Liver (tissue), 9 donors: ENCODE measurements around the gene PWWP2B. TPM values are rescaled to one million over a fixed set of nuclear protein-coding genes. Genes with fewer than 3 reads are reported as not detected.
A peak's percentile ranks its signal among the peaks of the same experiment; 100 is the strongest.

Experiments used
- DNase-seq: peaks from one replicate; pipeline ENCODE4 v3.0.0-alpha.2; 2017; ENCODE audit warnings: low spot score
- H3K27ac ChIP-seq, 2 donors: one replicate each; pipeline ENCODE4 v1.7.0; 2013; ENCODE audit warnings: inconsistent platforms in 2 of 2, low read length in 2 of 2, control low read depth in 1 of 2, low read depth in 1 of 2, mild to moderate bottlenecking in 1 of 2
- H3K27me3 ChIP-seq, 4 donors: one replicate each; pipeline versions ENCODE4 v1.6.1 to v1.7.0; 2013; ENCODE audit warnings: low read length in 3 of 4, inconsistent platforms in 1 of 4, mild to moderate bottlenecking in 1 of 4, moderate library complexity in 1 of 4; ENCODE audit not compliant: control insufficient read depth in 4 of 4, insufficient read depth in 4 of 4
- H3K36me3 ChIP-seq, 4 donors: one replicate each; pipeline versions ENCODE4 v1.6.1 to v1.7.0; 2013; ENCODE audit warnings: low read length in 3 of 4, mild to moderate bottlenecking in 3 of 4, low read depth in 1 of 4, moderate library complexity in 1 of 4; ENCODE audit not compliant: control insufficient read depth in 4 of 4, insufficient read depth in 3 of 4
- H3K4me1 ChIP-seq, 4 donors: one replicate each; pipeline versions ENCODE4 v1.6.1 to v1.7.0; 2013; ENCODE audit warnings: low read length in 3 of 4, mild to moderate bottlenecking in 3 of 4, moderate library complexity in 1 of 4; ENCODE audit not compliant: control insufficient read depth in 4 of 4, insufficient read depth in 4 of 4
- H3K4me3 ChIP-seq, 3 donors: one replicate each; pipeline versions ENCODE4 v1.6.1 to v1.7.0; 2013; ENCODE audit warnings: low read length in 3 of 3, control low read depth in 1 of 3, low read depth in 1 of 3, mild to moderate bottlenecking in 1 of 3
- H3K9ac ChIP-seq, 2 donors: one replicate each; pipeline ENCODE4 v1.7.0; 2013; ENCODE audit warnings: low read length in 2 of 2, mild to moderate bottlenecking in 2 of 2, moderate library complexity in 2 of 2, control low read depth in 1 of 2, low read depth in 1 of 2
- H3K9me3 ChIP-seq, 4 donors: one replicate each; pipeline versions ENCODE4 v1.6.1 to v1.7.0; 2013; ENCODE audit warnings: low read length in 3 of 4; ENCODE audit not compliant: control insufficient read depth in 4 of 4
- CTCF ChIP-seq: fragments of 150-350 bp; IDR thresholded peaks from 2 replicates; pipeline ENCODE4 v1.5.1; 2017; ENCODE audit warnings: improper control_type of control experiment, low read depth, low read length; ENCODE audit not compliant: missing input control
- FOXA2 ChIP-seq: IDR thresholded peaks from 2 replicates; pipeline ENCODE4 v1.6.1; 2016; ENCODE audit warnings: antibody characterized with exemption
- GABPA ChIP-seq, 2 donors: IDR thresholded peaks in 1 of 2; conservative IDR thresholded peaks in 1 of 2; 2 replicates each; pipeline ENCODE4 v1.6.1; 2016; ENCODE audit warnings: antibody characterized with exemption in 2 of 2, mild to moderate bottlenecking in 1 of 2, moderate library complexity in 1 of 2
- HNF4A ChIP-seq, 2 donors: conservative IDR thresholded peaks; 2 replicates each; pipeline ENCODE4 v1.6.1; 2016; ENCODE audit warnings: antibody characterized with exemption in 2 of 2, mild to moderate bottlenecking in 2 of 2
- JUND ChIP-seq, 2 donors: IDR thresholded peaks; 2 replicates each; pipeline ENCODE4 v1.6.1; 2016; ENCODE audit warnings: antibody characterized with exemption in 2 of 2
- MAX ChIP-seq: IDR thresholded peaks from 2 replicates; pipeline ENCODE4 v1.6.1; 2016; ENCODE audit warnings: antibody characterized with exemption
- NR2F2 ChIP-seq: IDR thresholded peaks from 2 replicates; pipeline ENCODE4 v1.6.1; 2016; ENCODE audit warnings: antibody characterized with exemption
- RAD21 ChIP-seq, 2 donors: IDR thresholded peaks; 2 replicates each; pipeline ENCODE4 v1.6.1; 2016; ENCODE audit warnings: antibody characterized with exemption in 2 of 2, mild to moderate bottlenecking in 2 of 2
- RXRA ChIP-seq, 2 donors: IDR thresholded peaks; 2 replicates each; pipeline ENCODE4 v1.6.1; 2017 to 2018; ENCODE audit warnings: antibody characterized with exemption in 2 of 2, mild to moderate bottlenecking in 1 of 2
- SP1 ChIP-seq: IDR thresholded peaks from 2 replicates; pipeline ENCODE4 v1.6.1; 2018; ENCODE audit warnings: antibody characterized with exemption, mild to moderate bottlenecking
- WGBS: extraction: QIAGEN DNeasy Blood & Tissue Kit; methylation state at CpG from one replicate; pipeline ENCODE4 v1.1.7; 2013; 5-methylcytosine and 5-hydroxymethylcytosine counted together
- polyA plus RNA-seq, 2 donors: library from polyadenylated mRNA; stranded (reverse) in 1 of 2; unstranded in 1 of 2; fragments of 200-250 nt in 1 of 2; fragments of >200 nt in 1 of 2; fragmentation: Nextera tagmentation in 1 of 2; extraction: Ambion mirVana in 1 of 2; gene quantifications; one replicate each; pipeline versions ENCODE4 v1.2.1 to v1.2.3, GENCODE V29; 2013 to 2015
- total RNA-seq, 2 donors: library from RNA; depleted of rRNA; stranded (reverse); fragments of >200 nt; gene quantifications; one replicate each; pipeline ENCODE4 v1.2.3, GENCODE V29; 2014
- TF ChIP-seq, protein P1 (sequence below): IDR thresholded peaks from 2 replicates; pipeline ENCODE4 v1.6.1; 2016; ENCODE audit warnings: antibody characterized with exemption, mild to moderate bottlenecking
- TF ChIP-seq, protein P2 (sequence below): IDR thresholded peaks from 2 replicates; pipeline ENCODE4 v1.6.1; 2016; ENCODE audit warnings: antibody characterized with exemption
- donor health status: healthy.
- donor health status: healthy.
- donor health status: healthy.
- donor health status: healthy.
- donor health status: healthy.

PWWP2B gene
- total and polyA plus RNA-seq, 4 donors, result 0.75 to 4.2 (median 3.6) TPM

DNA sequence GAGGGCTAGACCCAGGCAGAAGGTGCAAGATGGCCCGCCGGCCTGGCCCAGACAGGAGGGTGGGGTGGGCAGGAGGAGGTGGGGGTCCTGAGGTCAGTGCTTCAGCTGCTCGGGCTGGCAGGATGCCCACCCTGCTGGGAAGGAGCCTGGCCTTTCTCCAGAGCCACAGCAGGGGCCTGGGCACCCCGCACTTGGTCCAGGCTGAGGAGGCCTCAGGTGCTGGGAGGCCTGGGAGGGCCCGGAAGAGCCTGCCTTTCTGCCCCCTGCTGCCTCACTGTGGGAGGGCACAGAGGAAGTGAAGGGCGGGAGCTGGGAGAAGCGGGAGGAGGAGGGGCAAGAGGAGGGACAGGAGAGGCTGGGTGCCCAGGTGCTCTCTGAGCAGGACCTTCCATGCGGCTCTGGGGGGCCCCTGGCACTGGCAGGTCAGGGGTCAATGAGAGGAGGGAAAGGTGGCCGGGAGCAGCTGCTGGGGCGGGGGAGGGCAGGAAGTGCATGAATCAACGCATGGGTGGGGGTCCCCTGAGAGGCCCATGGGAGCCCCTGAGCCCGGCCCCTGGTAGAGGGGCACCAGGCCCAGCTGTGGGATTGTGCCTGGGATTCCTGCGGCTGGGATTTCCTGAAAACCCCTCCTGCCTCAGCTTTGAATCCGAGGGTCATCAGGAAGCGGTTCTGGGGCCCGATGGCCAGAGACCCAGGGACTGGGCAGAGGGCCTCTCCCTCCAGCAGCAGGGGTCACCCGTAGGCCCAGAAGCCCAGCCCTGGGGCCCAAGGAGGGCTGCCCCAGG lies 49.9 kb downstream of the PWWP2B start:
- H3K36me3 ChIP-seq, result no peaks in the 10 kb centered on the region
- TF ChIP-seq HNF4A (conservative IDR thresholded peaks at IDR 0.05) (no peak), CTCF (peak; percentile 36), MAX (no peak), RAD21 (IDR thresholded peaks at IDR 0.05) (peak in 1 of 2 donors; percentile 72), NR2F2 (no peak), FOXA2 (no peak), JUND (IDR thresholded peaks at IDR 0.05) (no peak)
- TF ChIP-seq, protein P1, sequence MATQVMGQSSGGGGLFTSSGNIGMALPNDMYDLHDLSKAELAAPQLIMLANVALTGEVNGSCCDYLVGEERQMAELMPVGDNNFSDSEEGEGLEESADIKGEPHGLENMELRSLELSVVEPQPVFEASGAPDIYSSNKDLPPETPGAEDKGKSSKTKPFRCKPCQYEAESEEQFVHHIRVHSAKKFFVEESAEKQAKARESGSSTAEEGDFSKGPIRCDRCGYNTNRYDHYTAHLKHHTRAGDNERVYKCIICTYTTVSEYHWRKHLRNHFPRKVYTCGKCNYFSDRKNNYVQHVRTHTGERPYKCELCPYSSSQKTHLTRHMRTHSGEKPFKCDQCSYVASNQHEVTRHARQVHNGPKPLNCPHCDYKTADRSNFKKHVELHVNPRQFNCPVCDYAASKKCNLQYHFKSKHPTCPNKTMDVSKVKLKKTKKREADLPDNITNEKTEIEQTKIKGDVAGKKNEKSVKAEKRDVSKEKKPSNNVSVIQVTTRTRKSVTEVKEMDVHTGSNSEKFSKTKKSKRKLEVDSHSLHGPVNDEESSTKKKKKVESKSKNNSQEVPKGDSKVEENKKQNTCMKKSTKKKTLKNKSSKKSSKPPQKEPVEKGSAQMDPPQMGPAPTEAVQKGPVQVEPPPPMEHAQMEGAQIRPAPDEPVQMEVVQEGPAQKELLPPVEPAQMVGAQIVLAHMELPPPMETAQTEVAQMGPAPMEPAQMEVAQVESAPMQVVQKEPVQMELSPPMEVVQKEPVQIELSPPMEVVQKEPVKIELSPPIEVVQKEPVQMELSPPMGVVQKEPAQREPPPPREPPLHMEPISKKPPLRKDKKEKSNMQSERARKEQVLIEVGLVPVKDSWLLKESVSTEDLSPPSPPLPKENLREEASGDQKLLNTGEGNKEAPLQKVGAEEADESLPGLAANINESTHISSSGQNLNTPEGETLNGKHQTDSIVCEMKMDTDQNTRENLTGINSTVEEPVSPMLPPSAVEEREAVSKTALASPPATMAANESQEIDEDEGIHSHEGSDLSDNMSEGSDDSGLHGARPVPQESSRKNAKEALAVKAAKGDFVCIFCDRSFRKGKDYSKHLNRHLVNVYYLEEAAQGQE, result no peak
- TF ChIP-seq, protein P2, sequence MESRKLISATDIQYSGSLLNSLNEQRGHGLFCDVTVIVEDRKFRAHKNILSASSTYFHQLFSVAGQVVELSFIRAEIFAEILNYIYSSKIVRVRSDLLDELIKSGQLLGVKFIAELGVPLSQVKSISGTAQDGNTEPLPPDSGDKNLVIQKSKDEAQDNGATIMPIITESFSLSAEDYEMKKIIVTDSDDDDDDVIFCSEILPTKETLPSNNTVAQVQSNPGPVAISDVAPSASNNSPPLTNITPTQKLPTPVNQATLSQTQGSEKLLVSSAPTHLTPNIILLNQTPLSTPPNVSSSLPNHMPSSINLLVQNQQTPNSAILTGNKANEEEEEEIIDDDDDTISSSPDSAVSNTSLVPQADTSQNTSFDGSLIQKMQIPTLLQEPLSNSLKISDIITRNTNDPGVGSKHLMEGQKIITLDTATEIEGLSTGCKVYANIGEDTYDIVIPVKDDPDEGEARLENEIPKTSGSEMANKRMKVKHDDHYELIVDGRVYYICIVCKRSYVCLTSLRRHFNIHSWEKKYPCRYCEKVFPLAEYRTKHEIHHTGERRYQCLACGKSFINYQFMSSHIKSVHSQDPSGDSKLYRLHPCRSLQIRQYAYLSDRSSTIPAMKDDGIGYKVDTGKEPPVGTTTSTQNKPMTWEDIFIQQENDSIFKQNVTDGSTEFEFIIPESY, result no peak
- peak overlapping the region in 1 of 2 donors; percentile 16 for H3K9ac ChIP-seq
- H3K27ac ChIP-seq, result peak overlapping the region in 1 of 2 donors; percentile 60
- no peak for DNase-seq
- peaks cover 0 to 10% (median 6%) of the 10 kb centered on the region in 4 donors for H3K4me1 ChIP-seq
- H3K4me3 ChIP-seq, result no peak overlapping the region
- H3K27me3 ChIP-seq, result no peaks in the 10 kb centered on the region
- H3K9me3 ChIP-seq, result no peaks in the 10 kb centered on the region
- WGBS, result 54% methylated on average over 17 of the region's 17 CpGs

- no peaks in the 10 kb centered on the region for H3K9me3 ChIP-seq
- DNase-seq, result no peak
- H3K36me3 ChIP-seq, result no peaks in the 10 kb centered on the region
- WGBS, result 73% methylated on average over 29 of the region's 29 CpGs
- no peaks in the 10 kb centered on the region for H3K27me3 ChIP-seq
- no peak overlapping the region for H3K4me3 ChIP-seq
- peak overlapping the region in 1 of 2 donors; percentile 60 for H3K27ac ChIP-seq
- peak overlapping the region in 1 of 2 donors; percentile 16 for H3K9ac ChIP-seq
- peaks cover 1 to 13% (median 10%) of the 10 kb centered on the region in 4 donors for H3K4me1 ChIP-seq
- TF ChIP-seq JUND (IDR thresholded peaks at IDR 0.05) (no peak), SP1 (no peak), RXRA (IDR thresholded peaks at IDR 0.05) (no peak), MAX (no peak), GABPA (IDR thresholded peaks at IDR 0.05 in 1 of 2, conservative IDR thresholded peaks at IDR 0.05 in 1 of 2) (no peak), CTCF (no peak)
- TF ChIP-seq, protein P1, result no peak
Observed at GRCh38 chr10:132447446-132448247, 50.6 kb downstream of the PWWP2B start.
